GM23248 (cell line): ENCODE data around the gene USP6NL. TPM values are rescaled to one million over a fixed set of nuclear protein-coding genes. Genes with fewer than 3 reads are reported as not detected.

Experiments
- DNase-seq: peaks from one replicate; pipeline ENCODE4 v3.0.0-alpha.2; 2015
- H2AFZ ChIP-seq: fragments of 200-600 bp; sonication (generic); 2 replicates; pipeline ENCODE4 v1.6.1; 2016; ENCODE audit warnings: antibody characterized with exemption
- H3F3A ChIP-seq: fragments of 200-600 bp; sonication (generic); 2 replicates; pipeline ENCODE4 v1.6.1; 2016; ENCODE audit warnings: mild to moderate bottlenecking, antibody characterized with exemption, mixed run types; ENCODE audit not compliant: insufficient read depth
- H3K27ac ChIP-seq: fragments of 200-600 bp; sonication (generic); 2 replicates; pipeline ENCODE4 v1.5.1; 2016; ENCODE audit warnings: mild to moderate bottlenecking
- H3K27me3 ChIP-seq: fragments of 200-600 bp; sonication (generic); replicated peaks from 2 replicates; pipeline ENCODE4 v1.6.1; 2016; ENCODE audit warnings: mild to moderate bottlenecking; ENCODE audit not compliant: insufficient read depth
- H3K36me3 ChIP-seq: fragments of 200-600 bp; sonication (generic); 2 replicates; pipeline ENCODE4 v1.6.1; 2016; ENCODE audit warnings: low read depth, mild to moderate bottlenecking
- H3K4me1 ChIP-seq: fragments of 200-600 bp; sonication (generic); 2 replicates; pipeline ENCODE4 v1.6.1; 2016; ENCODE audit warnings: mild to moderate bottlenecking; ENCODE audit not compliant: insufficient read depth
- H3K4me2 ChIP-seq: fragments of 200-600 bp; sonication (generic); one replicate; pipeline ENCODE4 v1.6.1; 2016; ENCODE audit warnings: mild to moderate bottlenecking; ENCODE audit not compliant: unreplicated experiment
- H3K4me3 ChIP-seq: fragments of 200-600 bp; sonication (generic); 2 replicates; pipeline ENCODE4 v1.5.1; 2016; ENCODE audit warnings: mild to moderate bottlenecking
- H3K79me2 ChIP-seq: fragments of 200-600 bp; sonication (generic); 2 replicates; pipeline ENCODE4 v1.6.1; 2016; ENCODE audit warnings: mild to moderate bottlenecking; ENCODE audit not compliant: insufficient read depth
- H3K9ac ChIP-seq: fragments of 200-600 bp; sonication (generic); 2 replicates; pipeline ENCODE4 v1.6.1; 2016; ENCODE audit warnings: mild to moderate bottlenecking
- H3K9me2 ChIP-seq: fragments of 200-600 bp; sonication (generic); 2 replicates; pipeline ENCODE4 v1.6.1; 2016; ENCODE audit warnings: mixed run types, mild to moderate bottlenecking, moderate library complexity; ENCODE audit not compliant: insufficient read depth
- H3K9me3 ChIP-seq: fragments of 200-600 bp; sonication (generic); one replicate; pipeline ENCODE4 v1.6.1; 2017; ENCODE audit warnings: low read depth
- H4K20me1 ChIP-seq: fragments of 200-600 bp; sonication (generic); 2 replicates; pipeline ENCODE4 v1.6.0; 2016; ENCODE audit not compliant: insufficient read depth
- EZH2 ChIP-seq: fragments of 200-600 bp; sonication (generic); IDR thresholded peaks from 2 replicates; pipeline ENCODE4 v1.6.1; 2018; ENCODE audit warnings: antibody characterized with exemption, mild to moderate bottlenecking; ENCODE audit not compliant: insufficient read depth, poor library complexity, severe bottlenecking
- EZH2phosphoT487 ChIP-seq: fragments of 200-600 bp; sonication (generic); IDR thresholded peaks from 2 replicates; pipeline ENCODE4 v1.6.1; 2018; ENCODE audit warnings: antibody characterized with exemption, moderate library complexity, mild to moderate bottlenecking, low read depth; ENCODE audit not compliant: insufficient read depth
- WGBS, 2 experiments: methylation state at CpG; one replicate each; pipeline ENCODE4 v1.1.6; 2015 to 2017; ENCODE audit warnings: low lambda C conversion rate in 2 of 2, low coverage in 1 of 2; ENCODE audit errors: missing lambda C conversion rate in 2 of 2; 5-methylcytosine and 5-hydroxymethylcytosine counted together
- in situ Hi-C: fragments of 300-500 bp; cut with MboI; formaldehyde crosslinking; loops from 2 replicates; pipeline ENCODE4 v1.15.0; 2020
- polyA plus RNA-seq: library from polyadenylated mRNA; unstranded; fragments of >200 nt; fragmentation: Nextera tagmentation; extraction: Ambion mirVana; gene quantifications from 2 replicates; pipeline ENCODE4 v1.2.1, GENCODE V29; 2016
- total RNA-seq: library from RNA; depleted of rRNA; stranded (reverse); fragments of >200 nt; shearing (Covaris generic); gene quantifications from 2 replicates; pipeline ENCODE4 v1.2.3, GENCODE V29; 2014

Gene USP6NL
- total and polyA plus RNA-seq, 2 experiments from 2014 or later = 4.4 to 9.2 TPM

GRCh38 chr10:11530806-11531205 lies 80.6 kb downstream of the USP6NL start:
- H3K4me2 ChIP-seq = no peak overlapping the region
- H3K27ac ChIP-seq = no peak overlapping the region
- no peak for TF ChIP-seq EZH2phosphoT487
- H3K4me1 ChIP-seq = no peaks in the 10 kb centered on the region
- H3K9ac ChIP-seq = no peak overlapping the region
- no peaks in the 10 kb centered on the region for H3K9me3 ChIP-seq
- no peaks in the 10 kb centered on the region; the same call in 1 of the 2 replicates for H3K79me2 ChIP-seq
- no peaks in the 10 kb centered on the region for H3K36me3 ChIP-seq
- no peaks in the 10 kb centered on the region for H3K9me2 ChIP-seq
- H2AFZ ChIP-seq = no peak overlapping the region
- H3K27me3 ChIP-seq = no peaks in the 10 kb centered on the region
- H3F3A ChIP-seq = no peaks in the 10 kb centered on the region
- H3K4me3 ChIP-seq = no peak overlapping the region
- no peak for DNase-seq
- H4K20me1 ChIP-seq = no peaks in the 10 kb centered on the region
- in situ Hi-C loops = no loop called here
- 25 to 26% methylated on average over 5 of the region's 5 CpGs for WGBS, 2 experiments

DNA sequence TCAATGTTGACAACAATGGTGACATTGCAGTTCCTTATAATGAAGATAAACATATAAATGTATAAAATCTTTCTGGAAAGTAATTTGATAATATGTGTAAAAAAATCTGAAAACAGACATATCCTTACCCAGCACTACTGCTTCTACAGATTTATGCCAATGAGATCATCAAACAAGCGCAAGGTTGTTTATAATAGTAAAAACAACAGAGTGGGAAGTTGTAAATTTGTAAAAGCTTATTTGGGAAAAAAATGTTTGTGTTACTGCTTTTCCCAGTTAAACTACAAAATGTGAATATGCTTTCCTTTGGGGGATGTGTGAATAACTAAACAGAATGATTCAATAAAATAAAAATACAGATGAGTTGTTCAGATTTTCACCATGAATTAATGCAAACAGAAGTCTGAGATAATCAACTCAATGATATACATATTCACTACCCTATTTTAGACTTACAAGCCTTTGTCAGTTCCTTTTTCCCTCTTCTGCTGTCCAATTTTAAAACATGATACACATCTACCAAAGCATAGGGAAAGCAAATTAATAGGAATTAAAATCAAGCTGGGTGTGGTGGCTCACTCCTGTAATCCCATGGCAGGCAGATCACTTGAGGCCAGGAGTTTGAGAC lies 82.1 kb downstream of the USP6NL start:
- no peak for DNase-seq
- Histone ChIP-seq H3F3A (no peaks in the 10 kb centered on the region), H3K9me2 (no peaks in the 10 kb centered on the region), H3K27me3 (no peaks in the 10 kb centered on the region), H3K9ac (no peak overlapping the region), H3K4me3 (no peak overlapping the region), H3K36me3 (no peaks in the 10 kb centered on the region), H3K27ac (no peak overlapping the region), H4K20me1 (no peaks in the 10 kb centered on the region), H3K9me3 (no peaks in the 10 kb centered on the region), H2AFZ (no peak overlapping the region), H3K79me2 (no peaks in the 10 kb centered on the region; the same call in 1 of the 2 replicates), H3K4me1 (no peaks in the 10 kb centered on the region; the same call in 1 of the 2 replicates), H3K4me2 (no peak overlapping the region)
- in situ Hi-C loops = no loop called here
- TF ChIP-seq EZH2phosphoT487 (no peak), EZH2 (no peak)
- WGBS, 2 experiments = 90 to 93% methylated on average over 1 of the region's 1 CpG

DNA sequence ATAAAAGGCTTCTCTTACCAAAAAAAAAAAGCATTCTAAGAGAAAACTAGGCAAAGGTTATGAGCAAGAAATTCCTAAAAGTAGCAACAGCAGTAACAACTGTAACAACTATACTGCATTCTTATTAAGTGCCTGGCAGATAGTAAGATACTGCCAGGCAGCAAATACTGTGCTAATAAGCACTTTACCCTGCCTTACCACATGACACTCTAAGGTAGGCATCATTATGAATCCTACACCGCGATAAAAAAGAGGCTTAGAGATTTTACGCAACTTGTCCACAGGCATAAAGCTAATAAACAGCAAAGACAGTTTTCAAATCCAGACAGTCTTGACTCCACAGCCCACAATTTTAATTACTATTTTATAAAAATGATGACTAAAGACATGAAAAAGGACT lies 83.2 kb downstream of the USP6NL start:
- TF ChIP-seq EZH2 = no peak
- TF ChIP-seq EZH2phosphoT487 = no peak
- in situ Hi-C loops = no loop called here
- Histone ChIP-seq H3K9ac (no peak overlapping the region), H3K79me2 (no peaks in the 10 kb centered on the region), H3K27ac (no peak overlapping the region), H3K9me3 (no peaks in the 10 kb centered on the region), H3K9me2 (no peaks in the 10 kb centered on the region), H3K4me3 (no peak overlapping the region), H4K20me1 (no peaks in the 10 kb centered on the region), H2AFZ (0 out of 2 replicates have a peak overlapping the region, but pooled peaks have one; percentile 23), H3F3A (no peaks in the 10 kb centered on the region), H3K4me2 (no peak overlapping the region), H3K36me3 (no peaks in the 10 kb centered on the region), H3K4me1 (no peaks in the 10 kb centered on the region; the same call in 1 of the 2 replicates), H3K27me3 (no peaks in the 10 kb centered on the region)
- no peak for DNase-seq
- 99 to 100% methylated on average over 3 of the region's 3 CpGs for WGBS, 2 experiments

GRCh38 chr10:11527691-11528255 lies 83.7 kb downstream of the USP6NL start:
- no peaks in the 10 kb centered on the region for H3K9me2 ChIP-seq
- peak overlapping the region; percentile 46 for H3K4me3 ChIP-seq
- in situ Hi-C loops = no loop called here
- peak overlapping the region; percentile 19 for H3K4me2 ChIP-seq
- TF ChIP-seq EZH2phosphoT487 = no peak
- no peak for TF ChIP-seq EZH2
- no peaks in the 10 kb centered on the region for H3F3A ChIP-seq
- H3K27ac ChIP-seq = no peak overlapping the region
- no peaks in the 10 kb centered on the region for H3K79me2 ChIP-seq
- no peaks in the 10 kb centered on the region for H3K9me3 ChIP-seq
- 55 to 59% methylated on average over 4 of the region's 4 CpGs for WGBS, 2 experiments
- DNase-seq = peak; percentile 24
- peak overlapping the region; percentile 23; the same call in 1 of the 2 replicates for H2AFZ ChIP-seq
- H3K4me1 ChIP-seq = no peaks in the 10 kb centered on the region; the same call in 1 of the 2 replicates
- no peaks in the 10 kb centered on the region for H3K27me3 ChIP-seq
- H3K36me3 ChIP-seq = no peaks in the 10 kb centered on the region
- 0 out of 2 replicates have a peak overlapping the region, but pooled peaks have one; percentile 16 for H3K9ac ChIP-seq
- no peaks in the 10 kb centered on the region for H4K20me1 ChIP-seq
